Central memory CD8-positive, alpha-beta T cell (primary cell): Measurements from ENCODE around the gene HSFX4.
"Not testable (repeated sequence)": the region's sequence is repeated elsewhere in the genome, so short reads cannot be mapped to it uniquely, and the experiment has no call there.

Source experiments
- ATAC-seq: fragments of 150-1000 bp; cut with Tn5 transposase; replicated peaks from 2 replicates; pipeline ENCODE4 v1.10.0; 2022; ENCODE audit warnings: mild to moderate bottlenecking, moderate FRiP score, moderate number of reproducible peaks; ENCODE audit not compliant: poor library complexity, severe bottlenecking; ENCODE audit errors: extremely low read depth
- DNase-seq, 2 donors: peaks; one replicate each; pipeline ENCODE4 v3.0.0; 2021; ENCODE audit warnings: low spot score in 2 of 2
- H3K27ac Mint-ChIP-seq: one replicate; pipeline ENCODE4 v1.8.0; 2022; ENCODE audit warnings: low read depth, mild to moderate bottlenecking, moderate library complexity, mixed read lengths
- H3K27me3 Mint-ChIP-seq: one replicate; pipeline ENCODE4 v1.8.0; 2022; ENCODE audit warnings: mixed read lengths
- H3K36me3 Mint-ChIP-seq: one replicate; pipeline ENCODE4 v1.8.0; 2022; ENCODE audit warnings: mild to moderate bottlenecking, moderate library complexity, mixed read lengths; ENCODE audit not compliant: insufficient read depth
- H3K4me1 Mint-ChIP-seq: one replicate; pipeline ENCODE4 v1.8.0; 2022; ENCODE audit warnings: mixed read lengths
- H3K4me3 Mint-ChIP-seq: one replicate; pipeline ENCODE4 v1.8.0; 2022; ENCODE audit warnings: mild to moderate bottlenecking, moderate library complexity, mixed read lengths
- H3K9me3 Mint-ChIP-seq: one replicate; pipeline ENCODE4 v1.8.0; 2022; ENCODE audit warnings: mixed read lengths

HSFX4 gene

GRCh38 chrX:149927245-149927963 lies 2.0 kb upstream of the HSFX4 start:
- H3K9me3 Mint-ChIP-seq, ATAC-seq, H3K4me3 Mint-ChIP-seq, H3K27ac Mint-ChIP-seq, H3K4me1 Mint-ChIP-seq, DNase-seq, H3K27me3 Mint-ChIP-seq, H3K36me3 Mint-ChIP-seq: not testable (repeated sequence)

GRCh38 chrX:149927964-149928258 lies 1.5 kb upstream of the HSFX4 start:
- not testable (repeated sequence) for H3K27ac Mint-ChIP-seq, H3K27me3 Mint-ChIP-seq, H3K36me3 Mint-ChIP-seq, H3K4me3 Mint-ChIP-seq, DNase-seq, H3K4me1 Mint-ChIP-seq, H3K9me3 Mint-ChIP-seq, ATAC-seq

- not testable (repeated sequence) for H3K9me3 Mint-ChIP-seq, H3K27ac Mint-ChIP-seq, DNase-seq, H3K27me3 Mint-ChIP-seq, H3K36me3 Mint-ChIP-seq, H3K4me1 Mint-ChIP-seq, H3K4me3 Mint-ChIP-seq
- peak; percentile 65 for ATAC-seq
These were observed 738 bp upstream of the HSFX4 start for GRCh38 chrX:149928635-149929034.

GRCh38 chrX:149931355-149931754 lies 2.0 kb downstream of the HSFX4 start:
- DNase-seq, H3K27me3 Mint-ChIP-seq, H3K9me3 Mint-ChIP-seq, H3K36me3 Mint-ChIP-seq, H3K4me1 Mint-ChIP-seq, ATAC-seq, H3K4me3 Mint-ChIP-seq, H3K27ac Mint-ChIP-seq: not testable (repeated sequence)

- ATAC-seq, H3K4me3 Mint-ChIP-seq, DNase-seq, H3K27ac Mint-ChIP-seq, H3K36me3 Mint-ChIP-seq, H3K4me1 Mint-ChIP-seq, H3K9me3 Mint-ChIP-seq, H3K27me3 Mint-ChIP-seq: not testable (repeated sequence)
These were observed 2.8 kb downstream of the HSFX4 start for GRCh38 chrX:149932150-149932549.

GRCh38 chrX:149932970-149933369 lies 3.6 kb downstream of the HSFX4 start:
- not testable (repeated sequence) for ATAC-seq, H3K4me1 Mint-ChIP-seq, H3K9me3 Mint-ChIP-seq, DNase-seq, H3K36me3 Mint-ChIP-seq, H3K27ac Mint-ChIP-seq, H3K4me3 Mint-ChIP-seq, H3K27me3 Mint-ChIP-seq

- not testable (repeated sequence) for H3K4me1 Mint-ChIP-seq, DNase-seq, H3K4me3 Mint-ChIP-seq, ATAC-seq, H3K27ac Mint-ChIP-seq, H3K9me3 Mint-ChIP-seq, H3K36me3 Mint-ChIP-seq, H3K27me3 Mint-ChIP-seq
These were observed 4.2 kb downstream of the HSFX4 start for GRCh38 chrX:149933547-149933946.

GRCh38 chrX:149937328-149937727 lies 8.0 kb downstream of the HSFX4 start:
- H3K9me3 Mint-ChIP-seq, H3K36me3 Mint-ChIP-seq, H3K27me3 Mint-ChIP-seq, ATAC-seq, DNase-seq, H3K4me1 Mint-ChIP-seq: not testable (repeated sequence)
- H3K27ac Mint-ChIP-seq, result peak overlapping the region; percentile 93
- H3K4me3 Mint-ChIP-seq, result peak overlapping the region; percentile 76

GRCh38 chrX:149937871-149938426 lies 8.6 kb downstream of the HSFX4 start:
- Mint-ChIP-seq H3K27ac (peak overlapping the region; percentile 93), H3K9me3 (no peaks in the 10 kb centered on the region), H3K36me3 (peaks cover 10% of the 10 kb centered on the region), H3K4me1 (peaks cover 8% of the 10 kb centered on the region), H3K4me3 (peak overlapping the region; percentile 76), H3K27me3 (no peaks in the 10 kb centered on the region)
- ATAC-seq (no peak), DNase-seq (no peak)

GRCh38 chrX:149938427-149938880 lies 9.1 kb downstream of the HSFX4 start, which contains the start of gene EOLA2:
TSS of gene EOLA2 (minus strand) at chrX:149938491. CDS start at chrX:149933874, 4,617 bp downstream.
- ATAC-seq (peak; percentile 60), DNase-seq (peak; percentile 75 to 91)
- H3K27me3 Mint-ChIP-seq, result no peaks in the 10 kb centered on the region
- peaks cover 8% of the 10 kb centered on the region for H3K4me1 Mint-ChIP-seq
- H3K36me3 Mint-ChIP-seq, result peaks cover 10% of the 10 kb centered on the region
- peak within 1 kb of the TSS; percentile 93 for H3K27ac Mint-ChIP-seq
- H3K9me3 Mint-ChIP-seq, result no peaks in the 10 kb centered on the region
- H3K4me3 Mint-ChIP-seq, result peak within 1 kb of the TSS; percentile 76

- Mint-ChIP-seq H3K36me3 (peaks cover 10% of the 10 kb centered on the region), H3K4me1 (peaks cover 8% of the 10 kb centered on the region), H3K27me3 (no peaks in the 10 kb centered on the region), H3K4me3 (peak overlapping the region; percentile 76), H3K9me3 (no peaks in the 10 kb centered on the region), H3K27ac (peak overlapping the region; percentile 93)
- peak; percentile 76 to 79 for DNase-seq
- peak; percentile 5 for ATAC-seq
These were observed 9.7 kb downstream of the HSFX4 start for GRCh38 chrX:149938881-149939654.

- peak overlapping the region; percentile 90 for H3K27ac Mint-ChIP-seq
- peak overlapping the region; percentile 76 for H3K4me3 Mint-ChIP-seq
- peaks cover 8% of the 10 kb centered on the region for H3K36me3 Mint-ChIP-seq
- H3K4me1 Mint-ChIP-seq, result peaks cover 8% of the 10 kb centered on the region
- DNase-seq (no peak), ATAC-seq (peak; percentile 33)
- H3K9me3 Mint-ChIP-seq, result no peaks in the 10 kb centered on the region
- no peaks in the 10 kb centered on the region for H3K27me3 Mint-ChIP-seq
These were observed 10.2 kb downstream of the HSFX4 start for GRCh38 chrX:149939655-149939904.
